DMS53 (cell line): ENCODE results near the gene EHBP1L1.
"Not testable (repeated sequence)": the region's sequence is repeated elsewhere in the genome, so short reads cannot be mapped to it uniquely, and the experiment has no call there.

Experiments
- DNase-seq: peaks from one replicate; lab custom pipeline; 2025; lab: John Stamatoyannopoulos, UW

Gene EHBP1L1

DNA sequence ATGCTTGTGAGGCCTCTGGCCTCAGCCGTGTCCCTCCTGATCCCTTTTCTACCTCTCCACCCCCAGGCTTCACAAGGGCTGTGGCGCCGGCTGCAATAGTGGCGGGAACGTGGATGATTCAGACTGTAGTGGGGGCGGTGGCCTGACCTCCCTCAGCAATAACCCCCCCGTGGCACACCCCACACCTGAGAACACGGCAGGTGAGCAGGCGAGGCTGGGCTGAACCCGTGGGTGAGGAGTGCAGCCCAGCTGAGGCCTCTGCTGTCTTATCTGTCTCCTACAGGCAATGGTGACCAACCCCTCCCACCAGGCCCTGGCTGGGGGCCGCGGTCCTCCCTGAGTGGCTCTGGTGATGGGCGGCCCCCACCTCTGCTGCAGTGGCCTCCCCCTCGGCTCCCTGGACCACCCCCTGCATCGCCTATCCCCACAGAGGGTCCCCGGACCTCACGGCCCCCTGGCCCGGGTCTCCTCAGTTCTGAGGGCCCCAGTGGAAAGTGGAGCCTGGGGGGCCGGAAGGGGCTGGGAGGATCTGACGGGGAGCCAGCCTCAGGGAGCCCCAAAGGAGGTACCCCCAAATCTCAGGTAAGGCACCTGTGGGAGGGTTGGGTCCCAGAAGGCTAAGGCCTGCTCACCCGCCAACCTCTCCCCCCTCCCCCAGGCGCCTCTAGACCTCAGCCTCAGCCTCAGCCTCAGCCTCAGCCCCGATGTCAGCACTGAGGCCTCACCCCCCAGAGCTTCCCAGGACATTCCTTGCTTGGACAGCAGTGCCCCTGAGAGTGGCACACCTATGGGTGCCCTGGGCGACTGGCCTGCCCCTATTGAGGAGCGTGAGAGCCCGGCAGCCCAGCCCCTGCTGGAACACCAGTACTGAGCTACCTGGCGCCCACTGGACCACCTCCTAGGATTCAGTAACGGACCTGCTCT lies 60.5 kb downstream of the EHBP1L1 start:
- DNase-seq = no peak

DNA sequence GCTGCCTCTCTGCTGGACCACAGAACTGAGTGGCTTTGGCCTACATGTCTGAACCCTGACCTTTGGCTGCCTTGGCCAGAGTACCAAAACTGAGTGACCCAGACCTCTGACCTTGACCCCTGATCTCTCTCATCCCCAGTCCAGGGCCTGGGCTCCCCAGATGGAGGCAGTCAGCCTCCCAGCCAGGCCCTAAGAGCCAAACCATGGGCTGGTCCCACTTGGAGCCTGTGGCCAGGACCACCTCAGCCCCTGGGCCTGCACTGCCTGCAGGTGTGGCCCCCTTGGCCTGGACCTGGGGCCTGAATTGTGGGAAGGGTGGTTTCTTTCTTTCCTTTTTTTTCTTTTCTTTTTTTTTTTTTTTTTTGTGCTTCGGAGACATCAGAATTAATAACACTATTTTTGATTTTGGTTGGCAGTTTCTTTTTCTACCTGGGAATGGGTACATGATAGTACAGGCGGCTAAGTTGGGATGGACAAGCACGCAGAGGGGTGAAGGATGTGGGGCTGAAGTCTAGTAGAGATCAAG lies 61.2 kb downstream of the EHBP1L1 start:
- DNase-seq = no peak

- DNase-seq = peak; percentile 92
These were observed 62.1 kb downstream of the EHBP1L1 start, which contains the start of gene SIPA1 for GRCh38 chr11:65637794-65638419. SIPA1 (plus strand) TSS chr11:65638101; CDS start chr11:65640922, 2,821 bp downstream.

DNA sequence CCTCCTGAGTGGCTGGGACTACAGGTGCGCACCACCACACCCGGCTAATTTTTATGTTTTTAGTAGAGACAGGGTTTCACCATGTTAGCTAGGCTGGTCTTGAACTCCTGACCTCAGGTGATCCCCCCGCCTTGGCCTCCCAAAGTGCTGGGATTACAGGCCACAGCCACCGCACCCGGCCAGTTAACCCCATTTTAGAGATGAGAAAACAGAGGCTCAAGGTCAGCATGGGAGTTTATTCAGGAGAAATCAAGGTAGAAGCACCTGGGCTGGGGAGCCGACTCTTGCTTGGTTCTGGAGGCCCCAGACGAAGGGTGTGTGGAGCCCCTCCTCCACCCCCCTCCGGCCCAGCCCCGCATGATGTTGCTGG lies 63.4 kb downstream of the EHBP1L1 start:
- not testable (repeated sequence) for DNase-seq

DNA sequence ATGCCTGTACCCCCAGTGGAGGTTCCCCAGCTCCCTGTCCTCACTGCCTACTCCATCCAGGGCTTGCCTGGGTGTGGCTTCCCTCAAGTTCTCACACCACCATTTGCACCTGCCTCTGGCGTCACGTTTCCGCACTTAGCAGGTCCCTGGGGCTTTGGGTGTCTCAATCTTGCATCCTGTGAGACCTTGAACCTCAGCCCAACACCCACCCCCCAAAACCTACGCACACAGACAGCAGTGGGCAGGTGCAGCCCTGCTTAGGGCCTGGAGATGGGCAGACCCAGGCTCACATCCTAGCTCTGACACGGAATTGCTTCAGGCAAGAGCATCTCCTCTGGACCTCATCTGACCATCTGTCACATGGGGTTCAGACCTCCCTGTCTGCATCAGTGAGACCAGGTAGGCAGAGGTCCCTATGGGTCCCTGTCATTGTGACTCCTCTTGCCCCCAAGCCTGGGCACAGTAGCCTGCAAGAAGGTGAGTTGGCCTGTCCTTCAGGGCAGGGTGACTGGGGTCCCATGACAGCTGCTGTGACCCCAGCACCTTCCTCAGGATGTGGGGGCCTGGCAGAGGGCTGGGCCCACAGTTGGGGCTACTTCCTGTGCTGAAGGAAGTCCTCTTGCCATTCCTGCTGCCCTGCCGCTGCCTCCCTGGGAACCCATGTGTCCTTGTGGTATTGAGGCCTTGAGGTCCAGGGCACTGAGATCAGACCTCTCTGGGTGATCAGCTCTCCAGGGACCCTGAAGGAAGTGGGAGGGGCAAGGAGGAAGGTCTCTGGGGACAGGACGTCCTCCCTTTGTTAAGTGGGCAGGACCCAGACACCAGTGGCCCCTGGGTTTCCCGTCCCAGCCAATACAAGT lies 64.0 kb downstream of the EHBP1L1 start:
- no peak for DNase-seq

GRCh38 chr11:65640483-65641296 lies 64.8 kb downstream of the EHBP1L1 start:
- no peak for DNase-seq

- no peak for DNase-seq
These were observed 65.6 kb downstream of the EHBP1L1 start for GRCh38 chr11:65641297-65642013.
